Kidney (tissue), 14 donors: ENCODE measurements around the gene POLR2F. TPM values are rescaled to one million over a fixed set of nuclear protein-coding genes. Genes with fewer than 3 reads are reported as not detected.

ENCODE experiments used
- DNase-seq, 5 donors: peaks; one replicate each; pipeline ENCODE4 v3.0.0-alpha.2; 2013 to 2020
- FAIRE-seq: peaks from 2 replicates; lab custom pipeline; 2012; peaks lifted over from hg19 to GRCh38; lab: Jason Lieb, UNC
- H3K27ac ChIP-seq, 2 donors: one replicate each; pipeline ENCODE4 v1.7.0; 2013; ENCODE audit warnings: low read depth in 2 of 2, low read length in 2 of 2, inconsistent platforms in 1 of 2
- H3K27me3 ChIP-seq: one replicate; pipeline ENCODE4 v1.7.1; 2013; ENCODE audit warnings: low read length, inconsistent platforms; ENCODE audit not compliant: control insufficient read depth, insufficient read depth
- H3K36me3 ChIP-seq, 3 donors: one replicate each; pipeline versions ENCODE4 v1.7.0 to v1.7.1; 2013; ENCODE audit warnings: low read length in 3 of 3, control low read depth in 1 of 3, inconsistent platforms in 1 of 3; ENCODE audit not compliant: insufficient read depth in 3 of 3, control insufficient read depth in 2 of 3
- H3K4me1 ChIP-seq, 3 donors: one replicate each; pipeline versions ENCODE4 v1.7.0 to v1.7.1; 2013; ENCODE audit warnings: low read length in 3 of 3, inconsistent platforms in 1 of 3, low read depth in 1 of 3; ENCODE audit not compliant: control insufficient read depth in 2 of 3, insufficient read depth in 2 of 3
- H3K4me3 ChIP-seq, 3 donors: one replicate each; pipeline versions ENCODE4 v1.7.0 to v1.8.1; 2013; ENCODE audit warnings: low read length in 3 of 3, control low read depth in 1 of 3, inconsistent platforms in 1 of 3
- H3K9ac ChIP-seq, 3 donors: one replicate each; pipeline versions ENCODE4 v1.7.0 to v1.7.1; 2013; ENCODE audit warnings: low read length in 3 of 3, control low read depth in 1 of 3, inconsistent platforms in 1 of 3
- H3K9me3 ChIP-seq, 3 donors: one replicate each; pipeline versions ENCODE4 v1.7.0 to v1.7.1; 2013; ENCODE audit warnings: low read length in 3 of 3, control low read depth in 1 of 3, inconsistent platforms in 1 of 3; ENCODE audit not compliant: control insufficient read depth in 2 of 3, insufficient read depth in 1 of 3
- intact Hi-C: fragments of 100-400 bp; cut with DNase I; formaldehyde crosslinking; loops from one replicate; pipeline ENCODE4 v1.11.1; 2022
- polyA plus RNA-seq: library from polyadenylated mRNA; stranded (reverse); fragments of 350-450 nt; fragmentation: Illumina TruSeq; extraction: RNeasy Lipid Tissue Mini Kit (QIAGEN cat#74804); gene quantifications from one replicate; pipeline ENCODE4 v1.2.3, GENCODE V29; 2014; ENCODE audit warnings: low read depth, low replicate concordance; ENCODE audit not compliant: insufficient read depth
- total RNA-seq: library from RNA; stranded (reverse); fragmentation: NEBNext Ultra II Directional; extraction: Animal tissue kit (Norgen Biotek cat#: 25700); gene quantifications from one replicate; pipeline ENCODE4 v1.2.1, GENCODE V29; 2021
- TF ChIP-seq, protein P1 (sequence below): IDR thresholded peaks from 3 replicates; pipeline ENCODE4 v1.5.1; 2012; ENCODE audit warnings: mild to moderate bottlenecking, moderate library complexity, borderline replicate concordance; ENCODE audit not compliant: insufficient read depth; ENCODE audit errors: extremely low read depth
- donor health status: control.
- donor health status: control.
- donor health status: control.
- donor health status: control.
- donor health status: control.
- donor health status: DM: yes; HTN: yes; CAD: no.
- donor health status: Normal renal cell carcinoma (clear cell type).

POLR2F gene
- total and polyA plus RNA-seq, 2 donors from 2014 or later: 57.9 to 121 TPM

GRCh38 chr22:37930270-37930951, 23.1 kb upstream of the POLR2F start:
- Histone ChIP-seq H3K9ac (no peak overlapping the region), H3K27me3 (no peaks in the 10 kb centered on the region), H3K4me3 (no peak overlapping the region), H3K4me1 (peaks cover 0 to 12% (median 12%) of the 10 kb centered on the region in 3 donors), H3K9me3 (no peaks in the 10 kb centered on the region), H3K36me3 (peaks cover 3 to 12% (median 8%) of the 10 kb centered on the region in 3 donors), H3K27ac (no peak overlapping the region)
- FAIRE-seq (no peak), DNase-seq (peak in 1 of 5 donors; percentile 59)
- intact Hi-C loops: no loop called here
- TF ChIP-seq, protein P1, sequence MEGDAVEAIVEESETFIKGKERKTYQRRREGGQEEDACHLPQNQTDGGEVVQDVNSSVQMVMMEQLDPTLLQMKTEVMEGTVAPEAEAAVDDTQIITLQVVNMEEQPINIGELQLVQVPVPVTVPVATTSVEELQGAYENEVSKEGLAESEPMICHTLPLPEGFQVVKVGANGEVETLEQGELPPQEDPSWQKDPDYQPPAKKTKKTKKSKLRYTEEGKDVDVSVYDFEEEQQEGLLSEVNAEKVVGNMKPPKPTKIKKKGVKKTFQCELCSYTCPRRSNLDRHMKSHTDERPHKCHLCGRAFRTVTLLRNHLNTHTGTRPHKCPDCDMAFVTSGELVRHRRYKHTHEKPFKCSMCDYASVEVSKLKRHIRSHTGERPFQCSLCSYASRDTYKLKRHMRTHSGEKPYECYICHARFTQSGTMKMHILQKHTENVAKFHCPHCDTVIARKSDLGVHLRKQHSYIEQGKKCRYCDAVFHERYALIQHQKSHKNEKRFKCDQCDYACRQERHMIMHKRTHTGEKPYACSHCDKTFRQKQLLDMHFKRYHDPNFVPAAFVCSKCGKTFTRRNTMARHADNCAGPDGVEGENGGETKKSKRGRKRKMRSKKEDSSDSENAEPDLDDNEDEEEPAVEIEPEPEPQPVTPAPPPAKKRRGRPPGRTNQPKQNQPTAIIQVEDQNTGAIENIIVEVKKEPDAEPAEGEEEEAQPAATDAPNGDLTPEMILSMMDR: peak; percentile 20

DNA sequence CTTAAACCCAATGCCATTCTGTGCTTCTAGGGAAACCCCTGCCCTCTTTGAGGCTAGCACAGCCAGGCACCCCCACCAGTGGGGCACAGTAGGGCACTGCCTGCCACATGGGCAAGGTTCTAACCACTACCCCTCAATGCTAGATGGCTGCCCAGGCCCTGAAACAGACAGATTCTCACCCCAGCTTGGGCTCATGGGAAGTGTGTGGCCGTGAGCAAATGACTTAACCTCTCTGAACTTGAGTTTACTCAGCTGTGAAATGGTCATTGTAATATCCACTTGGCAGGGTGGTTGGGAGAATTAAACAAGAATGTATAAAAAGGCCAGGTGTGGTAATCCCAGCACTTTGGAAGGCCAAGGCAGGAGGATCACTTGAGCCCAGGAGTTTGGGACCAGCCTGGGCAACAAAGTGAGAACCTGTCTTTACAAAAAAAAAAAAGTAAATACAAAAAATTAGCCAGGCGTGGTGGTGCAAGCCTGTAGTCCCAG, 22.5 kb upstream of the POLR2F start:
- Histone ChIP-seq H3K9ac (no peak overlapping the region), H3K9me3 (no peaks in the 10 kb centered on the region), H3K36me3 (peaks cover 3 to 12% (median 7%) of the 10 kb centered on the region in 3 donors), H3K4me3 (no peak overlapping the region), H3K4me1 (peaks cover 0 to 12% (median 12%) of the 10 kb centered on the region in 3 donors), H3K27me3 (no peaks in the 10 kb centered on the region), H3K27ac (no peak overlapping the region)
- no peak for DNase-seq
- intact Hi-C loops: no loop called here
- FAIRE-seq: no peak
- TF ChIP-seq, protein P1: no peak

- Histone ChIP-seq H3K36me3 (peaks cover 0 to 5% (median under 1%) of the 10 kb centered on the region in 3 donors), H3K27me3 (no peaks in the 10 kb centered on the region), H3K4me3 (no peak overlapping the region), H3K9ac (no peak overlapping the region), H3K27ac (no peak overlapping the region), H3K9me3 (no peaks in the 10 kb centered on the region), H3K4me1 (peaks cover 0 to 12% (median 12%) of the 10 kb centered on the region in 3 donors)
- no peak for FAIRE-seq
- intact Hi-C loops: no loop called here
- TF ChIP-seq, protein P1: no peak
- DNase-seq: peak in 1 of 5 donors; percentile 72
Observed at GRCh38 chr22:37931893-37932389, 21.6 kb upstream of the POLR2F start.
